GM19099 (cell line): Measurements from ENCODE around the gene NEU1.

Experiments
- POLR2A ChIP-seq: IDR thresholded peaks from 3 replicates; pipeline ENCODE4 v1.6.1; 2011; ENCODE audit warnings: low read depth; ENCODE audit not compliant: insufficient read length; ENCODE audit errors: extremely low read depth

The NEU1 gene

DNA sequence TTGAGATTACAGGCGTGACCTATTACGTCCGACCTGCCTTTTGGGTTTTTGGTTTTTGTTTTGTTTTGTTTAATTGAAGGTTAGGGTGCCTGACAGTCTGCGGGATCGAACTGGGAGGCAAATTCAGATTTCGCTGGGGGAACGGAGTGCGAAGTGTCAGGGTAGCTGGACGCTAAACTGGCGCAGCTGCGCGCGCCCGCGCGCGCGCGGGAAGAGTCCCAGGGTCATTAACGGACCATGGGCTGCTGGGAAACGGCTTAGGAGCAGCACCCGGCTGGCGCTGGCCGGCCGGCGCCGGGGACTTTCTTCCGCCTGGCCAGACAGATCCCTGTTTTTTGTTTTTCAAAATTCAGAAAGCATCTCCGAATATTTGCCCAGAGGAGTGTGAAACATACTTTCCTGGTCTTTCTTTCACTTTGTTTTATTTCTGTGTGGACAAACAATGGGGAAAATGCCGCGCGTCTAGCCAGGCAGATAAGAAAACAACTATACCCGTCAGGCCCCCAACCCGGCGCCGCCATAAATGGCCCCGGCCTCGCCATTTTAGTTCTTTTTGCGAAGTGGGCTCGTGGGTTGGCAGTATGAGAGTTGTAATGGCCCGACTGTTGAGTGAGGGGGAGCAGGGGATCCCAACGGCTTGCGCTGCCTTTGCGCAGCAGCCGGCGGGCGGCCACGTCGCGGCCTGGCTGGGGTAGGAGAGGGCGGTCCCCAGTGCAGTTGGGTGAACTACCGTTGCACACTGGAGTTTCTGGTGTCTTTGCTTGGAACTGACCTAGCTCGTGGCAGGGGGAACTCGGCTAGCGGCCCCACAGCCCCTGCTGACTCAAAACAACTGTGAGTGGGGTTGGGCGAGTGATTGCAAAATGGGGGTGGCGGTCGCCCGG, 28.0 kb downstream of the NEU1 start:
- peak; percentile 99 for TF ChIP-seq POLR2A

- TF ChIP-seq POLR2A, result no peak
These were observed 31.0 kb downstream of the NEU1 start for GRCh38 chr6:31831350-31832215.

DNA sequence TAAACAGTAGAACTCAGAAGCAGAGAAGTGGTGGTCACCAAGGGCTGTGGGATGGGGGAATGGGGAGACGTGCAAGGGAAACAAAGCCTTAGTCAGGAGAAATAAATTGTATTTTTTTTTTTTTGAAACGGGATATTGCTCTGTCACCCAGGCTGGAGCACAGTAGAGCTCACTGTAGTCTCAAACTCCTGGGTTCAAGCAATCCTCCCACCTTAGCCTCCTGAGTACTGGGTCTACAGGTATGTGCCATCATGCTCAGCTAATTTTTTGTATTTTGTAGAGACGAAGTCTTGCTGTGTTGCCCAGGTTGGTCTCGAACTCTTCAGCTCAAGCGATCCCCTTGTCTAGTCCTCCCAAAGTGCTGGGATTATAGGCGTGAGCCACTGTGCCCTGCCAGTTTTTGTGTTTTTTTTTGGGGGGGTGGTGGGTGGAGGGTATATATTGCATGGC, 31.7 kb downstream of the NEU1 start:
- TF ChIP-seq POLR2A, result no peak

GRCh38 chr6:31829633-31830283, 32.9 kb downstream of the NEU1 start:
- TF ChIP-seq POLR2A, result no peak

DNA sequence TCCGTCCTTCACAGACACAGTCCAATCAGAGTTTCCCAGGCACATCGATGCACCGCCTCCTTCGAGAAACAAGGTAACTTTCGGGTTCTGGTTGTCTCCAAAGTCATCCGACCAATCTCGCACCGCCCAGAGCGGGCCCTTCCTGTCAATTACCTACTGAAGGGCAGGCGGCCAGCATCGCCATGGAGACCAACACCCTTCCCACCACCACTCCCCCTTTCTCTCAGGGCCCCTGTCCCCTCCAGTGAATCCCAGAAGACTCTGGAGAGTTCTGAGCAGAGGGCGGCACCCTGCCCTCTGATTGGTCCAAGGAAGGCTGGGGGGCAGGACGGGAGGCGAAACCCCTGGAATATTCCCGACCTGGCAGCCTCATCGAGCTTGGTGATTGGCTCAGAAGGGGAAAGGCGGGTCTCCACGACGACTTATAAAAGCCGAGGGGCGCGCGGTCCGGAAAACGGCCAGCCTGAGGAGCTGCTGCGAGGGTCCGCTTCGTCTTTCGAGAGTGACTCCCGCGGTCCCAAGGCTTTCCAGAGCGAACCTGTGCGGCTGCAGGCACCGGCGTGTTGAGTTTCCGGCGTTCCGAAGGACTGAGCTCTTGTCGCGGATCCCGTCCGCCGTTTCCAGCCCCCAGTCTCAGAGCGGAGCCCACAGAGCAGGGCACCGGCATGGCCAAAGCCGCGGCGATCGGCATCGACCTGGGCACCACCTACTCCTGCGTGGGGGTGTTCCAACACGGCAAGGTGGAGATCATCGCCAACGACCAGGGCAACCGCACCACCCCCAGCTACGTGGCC, 35.1 kb downstream of the NEU1 start, which contains the start of gene HSPA1B:
Gene HSPA1B, plus strand, starts transcription at position 453 of the 794 bp plus-strand sequence. Its CDS starts 213 bp downstream, at position 666.
- peak; percentile 99 for TF ChIP-seq POLR2A

DNA sequence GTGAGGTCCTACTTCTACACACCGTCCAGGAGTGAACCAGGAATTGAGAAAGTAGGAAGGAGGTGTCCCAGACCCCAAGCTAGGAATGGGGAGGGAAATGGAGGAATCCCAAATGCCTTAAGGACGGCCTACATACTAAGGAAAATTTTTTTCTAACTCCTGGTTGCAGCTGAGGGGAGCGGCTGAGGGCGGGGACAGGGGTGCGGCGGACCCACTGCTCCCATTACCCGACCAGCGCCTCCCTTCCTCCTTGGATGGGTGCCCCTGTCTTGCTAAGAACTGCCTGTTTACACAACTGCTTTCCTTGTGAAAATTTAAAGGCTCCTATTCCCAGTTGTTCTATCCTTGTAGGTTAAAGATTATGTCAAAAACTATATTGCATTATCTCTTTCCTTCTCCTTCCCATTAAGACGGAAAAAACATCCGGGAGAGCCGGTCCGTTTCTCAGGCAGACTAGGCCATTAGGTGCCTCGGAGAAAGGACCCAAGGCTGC, 35.8 kb downstream of the NEU1 start:
- TF ChIP-seq POLR2A, result no peak

GRCh38 chr6:31825553-31825952, 37.1 kb downstream of the NEU1 start:
- TF ChIP-seq POLR2A, result no peak

- no peak for TF ChIP-seq POLR2A
These were observed 40.4 kb downstream of the NEU1 start for GRCh38 chr6:31822036-31822821.

- TF ChIP-seq POLR2A, result peak; percentile 82
These were observed 41.2 kb downstream of the NEU1 start for GRCh38 chr6:31821301-31822035.

- no peak for TF ChIP-seq POLR2A
These were observed 42.7 kb downstream of the NEU1 start for GRCh38 chr6:31819871-31820299.

DNA sequence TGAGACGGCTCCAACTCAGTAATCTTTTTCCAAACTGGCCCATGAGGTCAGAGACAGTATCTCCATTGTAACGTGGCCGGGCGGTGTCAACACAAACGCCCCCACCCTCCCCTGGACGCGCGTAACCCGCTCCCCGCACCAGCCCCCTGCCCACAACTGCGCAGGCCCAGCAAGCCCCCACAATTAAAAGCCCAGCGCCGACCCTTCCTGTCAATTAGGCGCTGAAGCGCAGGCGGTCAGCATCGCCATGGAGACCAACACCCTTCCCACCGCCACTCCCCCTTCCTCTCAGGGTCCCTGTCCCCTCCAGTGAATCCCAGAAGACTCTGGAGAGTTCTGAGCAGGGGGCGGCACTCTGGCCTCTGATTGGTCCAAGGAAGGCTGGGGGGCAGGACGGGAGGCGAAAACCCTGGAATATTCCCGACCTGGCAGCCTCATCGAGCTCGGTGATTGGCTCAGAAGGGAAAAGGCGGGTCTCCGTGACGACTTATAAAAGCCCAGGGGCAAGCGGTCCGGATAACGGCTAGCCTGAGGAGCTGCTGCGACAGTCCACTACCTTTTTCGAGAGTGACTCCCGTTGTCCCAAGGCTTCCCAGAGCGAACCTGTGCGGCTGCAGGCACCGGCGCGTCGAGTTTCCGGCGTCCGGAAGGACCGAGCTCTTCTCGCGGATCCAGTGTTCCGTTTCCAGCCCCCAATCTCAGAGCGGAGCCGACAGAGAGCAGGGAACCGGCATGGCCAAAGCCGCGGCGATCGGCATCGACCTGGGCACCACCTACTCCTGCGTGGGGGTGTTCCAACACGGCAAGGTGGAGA, 47.4 kb downstream of the NEU1 start, which contains the start of the genes HSPA1A and HSPA1L:
Gene HSPA1A, plus strand, starts transcription at position 519 of the 814 bp plus-strand sequence. Its CDS starts 214 bp downstream, at position 733.
Gene HSPA1L, minus strand, starts transcription at position 259 of the 814 bp plus-strand sequence. CDS start 3,311 bp downstream, outside the sequence.
- TF ChIP-seq POLR2A, result peak; percentile 89

DNA sequence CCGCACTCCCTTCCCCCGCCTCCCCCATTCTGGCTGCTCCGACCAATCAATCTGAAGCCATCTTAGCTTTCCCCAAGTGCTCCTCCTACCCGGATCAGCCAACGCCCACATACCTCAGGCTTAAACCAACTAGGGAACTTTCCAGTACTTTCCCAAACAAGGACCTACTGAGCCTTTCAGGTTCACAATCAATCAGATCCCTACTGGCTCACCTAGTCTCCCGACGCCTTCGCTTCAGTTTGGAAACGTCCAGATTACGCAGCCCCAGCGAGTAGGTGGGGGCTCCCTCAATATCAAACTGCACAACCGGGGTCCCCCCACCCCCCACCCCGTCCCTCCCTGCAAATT, 48.0 kb downstream of the NEU1 start:
- TF ChIP-seq POLR2A, result peak; percentile 44

- no peak for TF ChIP-seq POLR2A
These were observed 49.2 kb downstream of the NEU1 start for GRCh38 chr6:31813465-31813849.
